NCI-H345 treated with DMSO at 0.1 percent for 48 hours (cell line): Measurements from ENCODE around the gene SIT1.
A peak's percentile ranks its signal among the peaks of the same experiment; 100 is the strongest.
"Not testable (repeated sequence)": the region's sequence is repeated elsewhere in the genome, so short reads cannot be mapped to it uniquely, and the experiment has no call there.

Experiments
- DNase-seq: peaks from one replicate; lab custom pipeline; 2025; ENCODE audit not compliant: unreplicated experiment; lab: John Stamatoyannopoulos, UW

SIT1 gene

DNA sequence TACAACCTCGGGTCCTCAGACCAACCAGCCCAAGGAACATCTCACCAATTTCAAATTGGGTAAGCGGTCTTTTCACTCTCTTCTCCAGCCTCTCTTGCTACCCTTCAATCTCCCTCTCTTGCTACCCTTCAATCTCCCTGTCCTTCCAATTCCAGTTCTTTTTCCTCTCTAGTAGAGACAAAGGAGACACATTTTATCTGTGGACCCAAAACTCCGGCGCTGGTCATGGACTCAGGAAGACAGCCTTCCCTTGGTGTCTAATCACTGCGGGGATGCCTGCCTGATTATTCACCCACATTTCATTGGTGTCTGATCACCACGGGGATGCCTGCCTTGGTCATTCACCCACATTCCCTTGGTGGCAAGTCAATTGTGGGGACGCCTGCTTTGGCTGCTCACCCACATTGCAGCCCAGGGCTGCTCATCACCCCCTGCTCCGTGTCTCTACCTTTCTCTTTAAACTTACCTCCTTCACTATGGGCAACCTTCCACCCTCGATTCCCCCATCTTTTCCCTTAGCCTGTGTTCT, 13.2 kb downstream of the SIT1 start:
- DNase-seq: not testable (repeated sequence)

DNA sequence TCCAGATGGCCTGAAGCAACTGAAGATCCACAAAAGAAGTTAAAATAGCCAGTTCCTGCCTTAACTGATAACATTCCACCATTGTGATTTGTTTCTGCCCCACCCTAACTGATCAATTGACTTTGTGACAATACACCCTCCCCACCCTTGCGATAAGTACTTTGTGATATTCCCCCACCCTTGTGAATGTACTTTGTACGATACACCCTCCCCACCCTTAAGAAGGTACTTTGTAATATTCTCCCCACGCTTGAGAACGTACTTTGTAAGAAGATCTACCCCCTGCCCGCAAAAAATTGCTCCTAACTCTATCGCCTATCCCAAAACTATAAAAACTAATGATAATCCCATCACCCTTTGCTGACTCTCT, 13.9 kb downstream of the SIT1 start:
- DNase-seq: not testable (repeated sequence)

DNA sequence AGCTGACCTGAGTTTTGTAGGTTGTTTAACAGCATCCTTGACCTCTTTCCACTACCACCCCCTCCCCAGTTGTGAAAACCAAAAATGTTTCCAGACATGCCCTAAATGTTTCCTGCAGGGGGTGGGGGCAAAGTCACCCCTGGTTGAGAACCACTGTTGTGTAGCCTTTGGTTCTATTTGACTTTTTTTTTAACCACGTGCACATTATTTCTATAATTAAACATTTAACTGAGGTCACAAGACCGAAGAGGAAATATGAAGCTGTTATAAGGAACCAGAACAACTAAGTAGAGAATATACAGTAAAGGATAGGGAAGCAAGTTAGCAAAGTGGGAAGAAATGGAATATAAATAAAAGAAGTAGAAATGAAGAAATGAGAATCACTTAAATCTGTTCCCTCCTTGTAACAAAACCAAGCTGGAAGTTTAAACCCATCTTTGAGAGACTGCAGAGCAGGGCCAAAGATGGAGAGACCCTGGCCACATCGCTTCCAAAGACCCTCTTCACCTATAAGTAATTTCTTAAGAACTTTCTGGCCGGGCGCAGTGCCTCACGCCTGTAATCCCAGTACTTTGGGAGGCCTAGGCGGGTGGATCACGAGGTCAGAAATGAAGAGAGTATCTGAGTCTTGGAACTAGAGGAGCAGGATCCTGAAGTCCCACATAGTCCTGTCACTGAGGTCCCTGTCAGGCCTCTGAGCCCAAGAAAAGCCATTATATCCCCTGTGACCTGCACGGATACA, 14.4 kb downstream of the SIT1 start:
- DNase-seq: no peak

DNA sequence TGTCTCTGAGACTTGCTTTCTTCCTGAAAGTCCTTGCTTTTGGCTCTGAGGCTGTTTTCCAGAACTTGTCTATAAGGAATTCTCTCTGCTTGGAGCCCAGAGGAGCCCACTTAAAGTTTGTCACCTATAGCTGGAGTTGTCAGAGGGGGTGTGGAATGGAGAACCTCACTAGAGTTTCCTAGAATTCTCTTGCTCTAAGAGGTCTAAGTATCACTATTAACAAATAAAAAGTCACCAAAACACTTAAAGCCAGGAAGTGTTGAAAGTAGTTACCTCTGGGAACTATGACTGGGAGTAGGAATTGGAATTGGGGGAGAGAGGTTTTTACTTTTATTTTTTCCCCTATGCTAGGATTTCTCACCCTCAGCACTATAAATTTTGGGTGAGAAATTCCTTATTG, 15.0 kb downstream of the SIT1 start:
- DNase-seq: no peak

DNA sequence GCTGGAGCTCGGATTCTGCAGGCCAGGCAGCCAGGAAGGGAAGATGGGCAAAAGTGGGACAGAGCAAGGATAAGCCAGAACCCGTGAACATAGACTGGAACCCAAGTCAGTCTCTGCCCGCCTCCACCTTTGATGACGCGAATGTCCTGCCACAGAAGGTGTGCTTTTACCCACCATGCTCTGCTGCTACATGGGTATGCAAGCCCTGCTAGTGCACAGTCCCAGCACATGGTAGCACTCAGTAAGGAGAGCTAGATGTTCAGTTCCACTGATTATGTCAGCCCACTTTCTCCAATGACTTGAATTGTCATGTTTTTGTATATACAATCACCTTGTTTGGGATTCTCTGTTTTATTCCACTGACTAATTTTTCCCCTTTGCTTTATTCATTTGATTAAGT, 21.1 kb downstream of the SIT1 start:
- no peak for DNase-seq

DNA sequence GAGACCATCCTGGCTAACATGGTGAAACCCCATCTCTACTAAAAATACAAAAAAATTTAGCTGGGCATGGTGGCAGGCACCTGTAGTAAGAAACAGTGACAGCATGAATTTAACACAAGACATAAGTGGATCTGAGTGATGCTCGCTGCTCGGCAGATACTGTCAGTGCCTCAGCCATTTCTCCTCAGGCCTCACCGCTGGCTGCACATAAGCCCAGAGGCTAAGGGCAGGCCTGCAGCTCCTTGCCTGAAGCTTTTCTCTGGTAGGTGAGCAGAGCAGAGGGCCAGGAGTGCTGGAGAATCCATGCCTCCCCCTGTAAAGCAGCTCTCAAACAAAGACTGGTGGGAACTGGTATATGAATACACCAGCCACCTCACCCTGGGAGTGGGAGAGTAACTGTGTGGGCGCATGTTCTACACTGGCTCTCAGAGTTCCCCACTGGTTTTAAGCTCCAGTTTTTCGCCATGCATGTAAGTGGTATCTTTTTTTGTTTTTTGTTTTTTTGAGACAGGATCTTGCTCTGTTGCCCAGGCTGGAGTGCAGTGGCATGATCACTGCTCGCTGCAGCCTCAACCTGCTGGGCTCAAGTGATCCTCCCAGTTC, 22.2 kb downstream of the SIT1 start:
- no peak for DNase-seq

DNA sequence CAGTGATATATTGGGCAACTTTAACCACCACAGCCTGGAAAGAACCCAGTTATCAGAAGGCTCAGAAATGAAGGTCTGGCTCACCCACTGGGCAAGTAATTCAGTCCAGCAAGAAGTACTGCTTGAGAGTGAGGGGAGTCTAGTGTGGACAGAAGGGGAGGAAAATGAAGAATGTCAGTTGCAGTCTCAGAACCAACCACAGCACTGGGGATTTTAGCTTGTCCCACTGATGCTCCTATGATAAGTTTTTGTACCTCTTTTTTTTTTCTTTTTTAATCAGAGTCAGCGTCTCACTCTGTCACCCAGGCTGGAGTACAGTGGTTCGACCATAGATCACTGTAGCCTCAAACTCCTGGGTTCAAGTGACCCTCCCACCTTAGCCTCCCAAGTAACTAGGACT, 23.2 kb downstream of the SIT1 start:
- DNase-seq: no peak

DNA sequence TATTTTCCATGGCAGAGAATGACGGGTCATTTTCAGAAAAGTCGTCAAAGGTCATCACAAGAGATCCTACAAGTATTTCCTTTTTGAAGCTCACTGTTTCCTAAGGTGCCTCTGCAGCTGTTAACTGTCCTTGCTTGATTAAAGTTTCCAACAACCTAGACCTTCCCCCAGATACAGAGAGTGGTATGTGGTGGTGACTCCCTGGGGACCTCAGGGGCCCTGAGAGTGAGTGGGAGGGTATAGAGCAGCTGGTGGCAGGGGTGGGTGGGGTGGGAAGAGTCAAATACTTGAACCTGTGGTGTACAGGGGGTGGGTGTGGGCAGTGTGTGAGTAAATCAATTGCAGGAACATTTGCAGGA, 31.0 kb downstream of the SIT1 start:
- no peak for DNase-seq

DNA sequence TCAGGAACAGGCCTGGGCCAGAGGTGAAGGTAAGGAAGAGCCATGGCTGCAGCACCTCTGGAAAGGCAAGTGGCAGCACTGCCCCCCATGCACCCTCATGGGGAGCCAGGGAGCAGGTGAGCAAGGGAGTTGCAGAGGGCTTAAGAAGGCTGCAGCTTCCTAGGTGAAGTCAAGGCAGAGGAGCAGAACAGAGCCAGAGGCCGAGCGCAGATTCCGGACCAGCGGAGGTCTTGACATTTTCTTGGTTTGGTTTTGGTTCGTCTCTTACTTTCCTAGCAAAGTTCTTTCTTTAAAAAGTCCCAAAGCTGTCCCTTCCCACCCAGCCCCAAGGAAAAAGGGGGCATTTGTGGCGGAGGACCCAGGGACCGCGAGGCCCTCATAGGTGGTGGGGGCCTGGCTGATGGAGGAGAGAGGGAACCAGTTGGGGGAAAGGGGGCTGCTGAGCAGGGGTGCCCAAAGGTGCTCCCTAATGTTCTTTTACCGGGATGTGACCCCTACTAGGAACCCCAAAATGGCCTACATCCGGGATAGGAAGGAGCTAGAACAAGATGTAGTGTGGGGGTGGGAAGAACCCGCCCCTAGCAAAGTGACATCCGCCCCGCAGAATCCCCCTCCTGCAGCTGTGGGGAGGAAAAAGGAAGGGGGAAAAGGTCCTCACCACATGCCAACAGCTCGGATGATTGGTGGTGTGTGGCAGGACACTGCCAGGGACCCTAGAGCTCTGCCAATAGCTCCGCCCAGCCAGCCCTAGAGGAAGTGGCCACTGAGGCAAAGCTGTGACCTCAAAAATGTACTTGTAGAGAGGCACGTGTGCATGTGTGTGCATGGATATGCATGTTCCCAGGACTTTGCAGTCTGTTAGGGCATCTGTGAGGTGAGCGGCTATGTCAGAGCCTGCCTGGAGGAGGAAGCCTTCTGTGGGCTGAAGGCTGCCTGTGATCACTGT, 31.6 kb downstream of the SIT1 start:
- DNase-seq: no peak

DNA sequence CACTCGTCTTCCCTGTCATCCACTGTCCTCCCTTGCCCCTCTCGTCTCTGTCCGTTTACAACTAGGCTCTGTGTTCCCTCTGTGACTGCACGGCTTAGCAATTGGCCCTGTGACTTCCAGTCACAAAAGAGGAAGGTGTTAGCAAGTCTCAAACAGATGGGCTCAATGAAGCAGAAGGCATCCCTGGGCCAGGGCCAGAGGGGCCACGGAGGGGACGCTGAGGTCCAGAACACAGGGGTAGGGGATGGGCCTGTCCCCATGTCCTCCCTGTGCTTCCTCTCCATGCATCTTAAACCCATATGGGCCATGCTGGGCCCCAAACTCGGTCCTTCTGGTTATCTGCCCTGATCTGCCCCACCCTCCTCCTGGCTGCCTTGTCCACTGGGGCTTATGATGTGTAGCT, 32.4 kb downstream of the SIT1 start, which contains the start of gene CD72:
TSS of gene CD72 (minus strand) at position 89 of the 403 bp plus-strand sequence. CDS start 110 bp downstream, outside the sequence.
- DNase-seq: no peak

DNA sequence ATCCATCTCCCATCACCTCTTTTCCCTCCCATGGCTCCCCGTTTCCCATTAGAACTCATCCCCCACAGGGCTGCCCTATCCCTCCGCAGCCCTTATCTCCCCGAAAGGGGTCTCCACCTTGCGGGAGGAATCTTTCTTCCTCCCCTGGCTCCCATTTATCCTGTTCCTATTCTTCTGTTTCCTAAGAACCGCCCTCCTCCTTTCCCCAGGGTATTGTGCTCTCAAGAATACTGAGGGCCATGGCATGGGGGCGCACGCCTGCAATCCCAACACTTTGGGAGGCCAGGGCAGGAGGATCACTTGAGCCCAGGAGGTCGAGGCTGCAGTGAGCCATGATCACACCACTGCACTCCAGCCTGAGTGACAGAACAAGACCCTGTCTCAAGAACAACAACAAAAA, 33.2 kb downstream of the SIT1 start:
- DNase-seq: no peak

DNA sequence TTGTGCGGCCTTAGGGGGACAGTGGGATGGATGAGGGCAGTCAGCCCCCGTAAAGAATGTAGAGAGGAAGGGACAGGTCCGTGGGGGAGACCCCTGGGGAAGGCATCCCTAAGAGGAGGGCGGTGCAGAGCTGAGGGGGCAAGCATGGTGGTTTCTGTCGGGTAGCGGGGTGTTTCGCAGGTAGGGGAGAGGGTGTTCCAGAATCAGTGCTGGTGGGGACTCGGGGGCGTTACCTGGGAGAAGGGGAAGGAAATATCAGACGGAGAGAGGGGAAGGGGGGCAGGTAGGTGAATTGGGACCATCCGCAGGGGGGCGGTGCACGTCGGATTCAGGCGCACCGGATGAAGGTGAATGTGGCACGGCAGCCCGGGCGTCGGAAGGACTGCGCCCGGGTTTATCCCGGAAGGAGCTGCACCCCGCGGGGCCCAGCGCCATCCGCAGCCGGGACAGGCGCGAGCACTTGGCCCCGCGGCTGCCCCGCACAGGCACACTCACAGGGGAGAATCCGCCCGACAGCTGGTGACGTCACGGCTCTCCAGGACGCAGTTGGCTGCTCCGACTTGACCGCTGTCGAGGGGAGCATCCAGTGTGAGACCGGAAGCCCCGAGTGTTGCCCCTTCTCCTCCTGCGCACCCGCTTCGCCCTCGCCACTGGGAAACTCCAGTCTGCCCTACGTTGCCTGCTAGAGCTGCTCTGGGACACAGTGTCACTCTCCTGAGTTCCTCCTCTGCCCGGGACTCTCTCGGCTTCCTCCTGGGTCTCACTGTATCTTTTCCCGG, 33.9 kb downstream of the SIT1 start:
- DNase-seq: peak; percentile 17

DNA sequence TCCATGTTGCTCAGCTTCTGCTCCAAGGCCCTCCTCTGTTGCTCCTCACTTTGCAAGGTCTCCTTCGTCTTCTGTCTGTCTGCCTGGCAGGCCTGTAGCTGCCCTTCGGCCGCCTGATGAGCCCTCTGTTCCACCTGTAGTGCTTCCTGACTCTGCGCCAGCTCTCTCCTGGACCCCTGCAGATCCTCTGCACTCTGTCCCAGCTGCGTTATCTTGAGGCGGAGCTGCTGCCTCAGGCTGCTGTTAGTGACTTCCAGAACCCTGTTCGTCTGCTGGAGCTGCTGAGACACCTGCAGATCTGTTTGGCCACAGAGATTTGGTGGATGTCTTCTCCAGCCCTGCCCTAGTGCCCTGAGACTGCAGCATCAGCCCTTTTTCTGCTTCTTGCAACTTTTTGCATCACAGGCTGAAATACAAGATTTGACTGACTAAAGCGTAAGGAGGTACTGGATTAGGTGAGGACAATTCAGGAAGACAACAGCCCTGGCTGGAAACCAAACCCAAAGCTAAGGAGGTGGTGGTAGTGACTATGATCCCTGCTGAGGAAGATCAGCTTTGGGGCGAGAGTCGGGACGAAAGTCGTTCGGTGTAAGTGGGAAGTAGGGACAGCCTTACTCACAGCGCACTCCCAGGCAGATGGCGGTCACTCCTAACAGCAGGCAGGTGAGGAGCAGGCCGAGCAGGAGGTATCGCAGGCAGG, 34.6 kb downstream of the SIT1 start:
- DNase-seq: no peak

DNA sequence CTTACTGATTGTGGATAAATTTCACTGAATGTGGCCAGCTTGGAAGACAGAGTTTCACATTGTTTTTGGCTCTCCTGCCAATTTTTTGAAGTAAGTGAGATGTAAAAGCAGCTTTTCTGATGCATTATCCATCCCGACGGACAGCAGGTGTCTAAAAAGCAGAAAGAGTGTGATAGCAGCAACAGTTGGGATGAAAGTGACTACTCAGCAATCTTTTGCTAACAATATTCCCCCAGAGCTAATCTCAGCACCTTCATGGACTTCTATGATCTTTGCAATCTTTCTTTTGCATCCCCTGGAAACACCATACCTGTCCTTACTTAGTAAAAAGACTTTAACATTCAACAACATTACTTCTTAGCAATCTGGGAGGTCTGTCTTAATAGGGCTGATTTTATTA, 37.9 kb downstream of the SIT1 start:
- no peak for DNase-seq

DNA sequence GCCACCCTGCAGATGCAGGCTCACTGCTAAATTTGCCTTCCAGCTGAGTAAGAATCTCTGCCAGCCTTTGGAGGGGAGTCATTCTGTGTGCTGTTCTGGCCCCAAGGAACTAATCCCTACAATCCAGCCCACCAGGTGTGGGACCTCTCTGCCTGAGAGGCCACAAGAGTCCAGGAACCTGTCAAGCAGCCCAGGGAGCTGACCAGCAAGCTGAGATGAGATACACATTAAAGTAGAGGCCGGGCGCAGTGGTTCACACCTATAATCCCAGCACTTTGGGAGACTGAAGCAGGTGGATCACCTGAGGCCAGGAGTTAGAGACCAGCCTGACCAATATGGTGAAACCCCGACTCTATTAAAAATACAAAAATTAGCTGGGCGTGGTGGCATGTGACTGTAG, 38.7 kb downstream of the SIT1 start:
- not testable (repeated sequence) for DNase-seq

DNA sequence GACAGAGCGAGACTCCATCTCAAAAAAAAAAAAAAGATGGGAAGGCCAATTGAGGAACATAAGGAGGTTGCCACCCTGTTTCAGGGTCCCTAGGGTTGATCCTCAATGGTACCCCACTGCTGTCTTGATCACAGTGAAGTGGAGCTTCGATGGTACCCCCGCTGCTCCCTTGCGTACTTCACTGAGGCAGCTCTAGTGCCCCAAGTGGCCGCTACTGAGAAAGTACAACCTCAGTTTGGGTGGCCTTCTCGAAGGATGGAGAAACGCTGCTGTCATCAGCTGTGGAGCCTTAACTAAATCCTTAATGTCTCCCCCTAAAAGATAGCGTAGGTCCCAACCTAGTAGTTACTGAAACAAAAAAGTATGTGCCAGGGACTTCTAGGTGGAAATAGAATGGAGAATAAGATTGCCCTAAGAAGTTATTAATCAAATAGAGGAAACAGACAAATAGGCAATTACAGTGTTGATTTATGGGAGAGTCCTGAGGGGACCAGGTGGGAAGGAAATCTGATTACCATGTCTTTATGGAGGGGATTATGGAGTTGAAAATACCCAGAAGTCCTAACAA, 39.4 kb downstream of the SIT1 start:
- DNase-seq: no peak

DNA sequence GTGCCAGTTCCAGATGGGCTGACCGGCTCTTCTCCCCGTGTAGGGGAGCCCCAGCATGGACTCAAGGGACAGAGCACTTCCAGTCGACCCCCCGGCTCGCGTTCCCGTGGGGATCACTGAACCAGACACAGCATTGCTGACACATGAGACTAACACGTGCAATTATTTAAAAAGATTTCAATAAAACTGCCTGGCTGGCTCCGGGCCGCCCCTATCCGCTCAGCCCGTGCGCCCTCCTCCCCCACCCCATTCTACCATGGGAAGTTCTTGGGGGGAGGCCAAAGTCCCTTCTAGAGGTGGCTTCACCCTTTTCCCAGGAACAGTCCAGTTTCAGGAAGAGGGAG, 40.9 kb downstream of the SIT1 start:
- no peak for DNase-seq

DNA sequence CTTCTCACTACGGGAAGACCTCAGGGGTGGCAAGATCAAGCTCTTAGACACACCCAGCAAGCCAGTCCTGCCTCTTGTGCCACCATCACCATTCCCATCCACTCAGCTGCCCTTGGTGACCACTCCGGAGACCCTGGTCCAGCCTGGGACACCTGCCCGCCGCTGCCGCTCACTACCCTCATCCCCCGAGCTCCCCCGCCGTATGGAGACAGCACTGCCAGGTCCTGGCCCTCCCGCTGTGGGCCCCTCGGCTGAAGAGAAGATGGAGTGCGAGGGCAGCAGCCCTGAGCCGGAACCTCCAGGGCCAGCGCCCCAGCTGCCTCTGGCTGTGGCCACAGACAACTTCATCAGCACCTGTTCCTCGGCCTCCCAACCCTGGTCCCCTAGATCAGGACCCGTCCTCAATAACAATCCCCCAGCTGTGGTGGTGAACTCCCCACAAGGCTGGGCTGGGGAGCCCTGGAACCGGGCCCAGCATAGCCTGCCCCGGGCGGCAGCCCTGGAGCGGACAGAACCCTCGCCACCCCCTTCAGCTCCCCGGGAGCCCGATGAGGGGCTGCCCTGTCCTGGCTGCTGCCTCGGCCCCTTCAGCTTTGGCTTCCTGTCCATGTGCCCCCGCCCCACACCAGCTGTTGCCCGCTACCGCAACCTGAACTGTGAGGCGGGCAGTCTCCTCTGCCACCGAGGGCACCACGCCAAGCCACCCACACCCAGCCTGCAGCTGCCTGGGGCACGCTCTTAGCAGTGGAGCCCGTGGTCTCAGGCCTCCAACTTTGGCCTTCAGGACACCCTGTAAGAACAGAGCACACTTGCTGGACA, 41.5 kb downstream of the SIT1 start:
- DNase-seq: no peak

DNA sequence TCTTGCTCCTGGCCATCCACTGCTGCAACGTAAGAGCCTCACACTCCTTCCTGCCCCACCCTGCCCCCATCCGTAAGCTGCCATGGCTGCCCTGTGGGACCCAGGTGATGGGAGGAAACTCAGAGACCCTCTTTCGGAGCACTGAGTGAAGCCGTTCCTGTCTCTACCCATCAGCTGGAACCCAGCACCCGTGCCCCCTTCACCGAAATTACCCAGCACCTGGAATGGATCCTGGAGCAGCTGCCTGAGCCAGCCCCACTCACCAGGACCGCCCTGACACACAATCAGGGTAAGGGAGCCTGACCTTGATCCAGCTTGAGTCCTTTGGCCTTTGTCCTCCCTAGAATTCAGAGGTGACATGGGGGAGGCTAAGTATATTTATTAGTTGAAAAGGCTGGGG, 42.5 kb downstream of the SIT1 start:
- DNase-seq: no peak
